GM19240 (cell line): ENCODE results near the gene VTA1.
"Not testable (repeated sequence)": the region's sequence is repeated elsewhere in the genome, so short reads cannot be mapped to it uniquely, and the experiment has no call there.

Experiments used
- DNase-seq: peaks from one replicate; pipeline ENCODE4 v3.0.0; 2011; ENCODE audit warnings: low spot score; ENCODE audit not compliant: insufficient read length

VTA1 gene

GRCh38 chr6:142171351-142171750 lies 24.3 kb downstream of the VTA1 start:
- DNase-seq: no peak

DNA sequence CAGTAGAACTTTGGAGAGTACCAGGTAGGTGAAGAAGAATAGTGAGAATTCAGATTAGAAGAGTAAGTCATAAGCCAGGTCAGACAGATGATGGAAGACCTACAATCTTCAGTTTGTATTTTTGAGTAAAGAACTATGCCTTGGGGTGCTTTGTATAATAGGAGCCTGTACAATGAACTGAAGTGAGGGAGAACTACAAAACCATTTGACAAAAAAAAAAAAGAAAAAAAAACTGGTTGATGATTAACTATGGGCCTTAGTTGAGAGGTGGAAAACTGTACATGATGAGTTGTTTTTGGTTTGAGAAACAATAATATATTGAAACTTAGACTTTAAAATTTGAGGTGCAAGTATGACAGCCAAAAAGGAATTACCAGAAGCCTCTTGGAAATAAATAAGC lies 25.7 kb downstream of the VTA1 start:
- no peak for DNase-seq

GRCh38 chr6:142173980-142174379 lies 26.9 kb downstream of the VTA1 start:
- no peak for DNase-seq

- no peak for DNase-seq
Measured at GRCh38 chr6:142174703-142175102, 27.6 kb downstream of the VTA1 start.

DNA sequence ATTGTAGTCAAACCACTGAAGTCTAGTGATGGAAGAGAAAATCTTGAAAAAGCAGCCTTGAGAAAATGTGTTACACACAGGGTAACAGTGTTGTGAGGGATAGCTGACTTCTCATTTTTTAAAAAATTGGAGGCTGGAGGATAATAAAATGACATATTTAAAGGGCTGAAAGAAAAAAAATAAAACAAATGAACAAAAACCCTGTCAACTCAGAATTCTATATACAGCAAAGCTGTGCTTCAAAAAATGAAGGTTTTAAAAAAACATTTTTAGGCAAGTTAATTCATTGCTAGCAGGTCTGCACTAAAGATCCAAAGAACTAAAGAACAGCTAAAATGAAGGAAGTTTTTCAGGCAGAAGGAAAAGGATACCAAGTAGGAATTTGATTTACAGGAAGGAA lies 31.1 kb downstream of the VTA1 start:
- DNase-seq: no peak

GRCh38 chr6:142182004-142182403 lies 34.9 kb downstream of the VTA1 start:
- DNase-seq: no peak

DNA sequence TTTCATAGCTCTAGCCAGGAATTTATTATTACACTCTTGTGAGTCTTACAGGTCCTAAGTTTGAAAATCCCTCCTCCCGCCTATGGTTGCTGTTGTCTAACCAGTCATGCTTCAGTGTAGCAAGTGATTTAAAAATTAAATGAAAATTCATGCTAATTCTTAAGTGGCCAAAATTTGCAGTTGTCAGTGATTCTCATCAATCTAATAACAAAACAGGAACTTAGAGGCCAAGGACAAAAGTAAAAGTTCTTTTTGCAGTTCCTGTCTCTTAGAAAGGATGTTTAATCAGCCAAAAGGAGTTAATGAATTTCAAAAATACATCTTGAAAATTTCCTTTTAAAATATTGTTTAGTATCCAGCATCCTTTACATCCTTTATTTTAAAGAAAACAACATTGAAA lies 36.3 kb downstream of the VTA1 start:
- DNase-seq: no peak

GRCh38 chr6:142184307-142184706 lies 37.2 kb downstream of the VTA1 start:
- no peak for DNase-seq

- no peak for DNase-seq
Measured at GRCh38 chr6:142185641-142186040, 38.6 kb downstream of the VTA1 start.

DNA sequence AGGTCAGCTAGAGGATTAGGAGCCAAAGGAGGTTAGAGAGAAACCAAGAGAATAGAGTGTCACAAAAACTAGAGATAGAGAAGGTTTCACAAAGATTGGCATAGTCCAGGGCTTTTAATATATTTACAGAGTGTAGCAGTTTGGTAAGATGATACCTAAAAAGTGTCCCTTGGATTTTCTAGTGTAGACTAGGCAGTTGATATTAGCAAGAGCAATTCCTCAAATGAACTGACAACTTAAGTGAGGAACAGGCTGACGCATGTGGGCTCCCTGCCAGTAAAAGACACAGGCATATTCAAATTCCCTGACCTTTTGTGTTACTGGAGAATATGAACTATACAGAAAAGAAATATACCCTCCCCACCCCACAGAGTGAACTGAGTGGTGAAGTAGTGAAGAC lies 40.1 kb downstream of the VTA1 start:
- no peak for DNase-seq

- DNase-seq: not testable (repeated sequence)
Measured at GRCh38 chr6:142188341-142188740, 41.3 kb downstream of the VTA1 start.

GRCh38 chr6:142189057-142189456 lies 42.0 kb downstream of the VTA1 start:
- no peak for DNase-seq

GRCh38 chr6:142192343-142192742 lies 45.3 kb downstream of the VTA1 start:
- DNase-seq: no peak

GRCh38 chr6:142193621-142194020 lies 46.6 kb downstream of the VTA1 start:
- DNase-seq: no peak

- no peak for DNase-seq
Measured at GRCh38 chr6:142195862-142196541, 48.9 kb downstream of the VTA1 start.

DNA sequence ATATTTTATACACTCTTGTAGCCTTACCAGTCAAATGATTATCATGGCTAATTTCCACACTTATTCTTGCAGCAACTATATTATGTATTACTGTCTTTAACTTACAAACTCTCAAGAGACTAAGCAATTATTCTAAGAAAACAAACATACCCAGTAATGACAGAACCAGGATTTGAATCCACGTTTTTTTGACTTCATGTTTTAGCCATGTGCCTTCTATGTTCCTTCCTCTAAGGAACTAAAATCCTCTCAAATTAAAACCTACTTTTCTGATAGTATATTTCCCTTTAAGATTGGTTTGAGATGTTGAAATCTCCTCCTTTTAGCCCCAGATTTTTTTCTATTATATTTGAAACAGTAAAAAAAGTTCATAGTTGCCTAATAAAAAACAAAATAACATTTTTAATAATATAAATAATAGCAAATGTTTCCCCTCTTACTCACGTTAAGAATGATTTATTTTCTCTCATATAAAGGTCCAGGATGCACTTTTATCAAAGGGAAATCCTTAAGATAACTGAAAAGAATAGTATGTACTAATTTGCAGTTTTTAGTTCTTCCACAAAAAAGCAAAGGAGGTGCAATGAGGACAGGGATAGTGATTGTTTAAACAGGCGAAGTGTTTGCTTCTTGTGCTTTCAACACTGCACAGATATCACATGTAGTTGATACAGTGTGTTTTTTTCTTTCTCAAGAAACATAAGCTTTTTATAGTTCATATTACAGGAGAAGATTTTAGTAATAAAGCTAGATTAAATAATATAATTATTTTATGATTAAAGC lies 54.0 kb downstream of the VTA1 start:
- no peak for DNase-seq

GRCh38 chr6:142207265-142207877 lies 60.3 kb downstream of the VTA1 start:
- DNase-seq: no peak

DNA sequence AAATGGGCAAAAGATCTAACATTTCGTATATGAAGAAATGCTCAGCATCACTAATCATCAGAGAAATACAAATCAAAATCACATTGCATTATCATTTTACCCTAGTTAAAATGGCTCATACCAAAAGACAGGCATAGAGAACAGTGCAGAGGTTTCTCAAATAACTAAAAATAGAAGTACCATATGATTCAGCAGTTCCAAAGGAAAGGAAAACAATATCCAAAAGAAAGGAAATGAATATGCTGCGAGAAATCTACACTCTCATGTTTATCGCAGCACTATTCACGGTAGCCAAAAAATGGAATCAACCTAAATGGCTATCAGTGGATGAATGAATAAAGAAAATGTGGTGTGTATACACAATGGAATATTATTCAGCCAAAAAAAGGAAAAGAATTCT lies 63.5 kb downstream of the VTA1 start:
- DNase-seq: no peak

DNA sequence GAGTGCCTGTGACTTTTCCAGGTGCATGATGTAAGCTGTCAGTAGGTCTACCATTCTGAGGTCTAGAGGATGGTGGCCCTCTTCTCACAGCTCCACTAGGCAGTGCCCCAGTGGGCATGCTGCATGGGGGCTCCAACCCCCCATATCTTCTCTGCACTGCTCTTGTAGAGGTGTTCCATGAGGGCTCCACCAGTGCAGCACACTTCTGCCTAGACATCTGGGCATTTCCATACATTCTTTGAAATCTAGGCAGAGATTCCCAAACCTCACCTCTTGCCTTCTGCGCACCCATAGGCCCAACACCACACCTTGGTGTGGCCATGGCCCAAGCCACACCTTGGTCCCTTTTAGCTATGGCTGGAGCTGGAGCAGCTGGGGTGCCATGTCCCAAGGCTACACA lies 66.3 kb downstream of the VTA1 start:
- DNase-seq: no peak

DNA sequence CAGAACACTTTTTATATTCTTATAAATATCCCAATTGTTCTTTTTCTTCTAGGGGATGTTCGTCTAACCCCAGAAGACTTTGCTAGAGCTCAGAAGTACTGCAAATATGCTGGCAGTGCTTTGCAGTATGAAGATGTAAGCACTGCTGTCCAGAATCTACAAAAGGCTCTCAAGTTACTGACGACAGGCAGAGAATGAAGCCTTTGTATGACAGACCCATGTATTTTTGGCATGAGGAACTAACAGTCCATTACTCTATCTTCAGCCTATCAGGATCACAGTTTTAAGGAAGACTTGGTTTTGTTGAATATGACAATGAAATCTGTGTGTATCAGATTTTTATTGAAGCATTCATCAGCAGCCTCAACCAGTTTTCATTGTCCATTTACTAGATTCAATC lies 71.4 kb downstream of the VTA1 start:
- no peak for DNase-seq

DNA sequence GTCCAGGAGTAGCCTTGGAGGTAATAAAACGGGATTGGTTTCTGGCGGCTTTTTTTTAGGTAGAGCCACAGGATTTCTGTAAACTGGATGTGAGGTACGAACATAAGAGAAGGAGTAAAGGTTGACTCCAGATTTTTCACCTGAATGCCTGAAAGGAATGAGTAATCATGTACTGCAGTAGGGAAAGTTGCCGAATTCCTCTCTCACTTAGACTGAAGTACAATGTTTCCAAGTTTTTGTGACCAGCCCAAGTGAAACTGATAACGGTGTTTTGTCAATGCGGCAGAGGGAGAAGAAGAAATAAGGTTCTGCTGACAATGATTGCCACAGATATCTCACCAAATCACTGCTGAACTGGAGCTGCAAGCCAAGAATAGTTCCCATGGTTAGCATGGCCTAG lies 75.0 kb downstream of the VTA1 start:
- DNase-seq: no peak

GRCh38 chr6:142223938-142224337 lies 76.9 kb downstream of the VTA1 start:
- DNase-seq: no peak

GRCh38 chr6:142225115-142225514 lies 78.1 kb downstream of the VTA1 start:
- no peak for DNase-seq
